ENCODE measurements around the gene ALPL. TPM values are rescaled to one million over a fixed set of nuclear protein-coding genes. Genes with fewer than 3 reads are reported as not detected.

ALPL gene
- total and polyA plus RNA-seq, 2 donors, result 0.90 to 3.8 TPM

- Histone ChIP-seq H3K4me1 (ENCODE audit: control insufficient read depth in 2 of 2, insufficient read depth in 2 of 2, low read length in 2 of 2) (no peaks in the 10 kb centered on the region), H3K27ac (ENCODE audit: low read depth in 1 of 2, low read length in 1 of 2) (no peak overlapping the region), H3K27me3 (ENCODE audit: control insufficient read depth in 2 of 2, insufficient read depth in 1 of 2, low read length in 1 of 2) (peaks cover 0 to 7% of the 10 kb centered on the region in 2 donors), H3K4me3 (ENCODE audit: low read length in 2 of 2) (no peak overlapping the region), H3K36me3 (ENCODE audit: control insufficient read depth in 2 of 2, insufficient read depth in 2 of 2, low read length in 1 of 2) (no peaks in the 10 kb centered on the region), H3K9me3 (ENCODE audit: control insufficient read depth in 2 of 2, insufficient read depth in 1 of 2, low read length in 1 of 2) (no peaks in the 10 kb centered on the region)
- WGBS, result 86% methylated on average over 10 of the region's 11 CpGs
- DNase-seq (ENCODE audit: low read depth in 6 of 9, low spot score in 9 of 9), result no peak
Observed at GRCh38 chr1:21594501-21594900, 85.3 kb downstream of the ALPL start.

GRCh38 chr1:21594935-21595897 lies 86.0 kb downstream of the ALPL start:
- Histone ChIP-seq H3K4me1 (ENCODE audit: control insufficient read depth in 2 of 2, insufficient read depth in 2 of 2, low read length in 2 of 2) (no peaks in the 10 kb centered on the region), H3K9me3 (ENCODE audit: control insufficient read depth in 2 of 2, insufficient read depth in 1 of 2, low read length in 1 of 2) (no peaks in the 10 kb centered on the region), H3K27ac (ENCODE audit: low read depth in 1 of 2, low read length in 1 of 2) (no peak overlapping the region), H3K36me3 (ENCODE audit: control insufficient read depth in 2 of 2, insufficient read depth in 2 of 2, low read length in 1 of 2) (no peaks in the 10 kb centered on the region), H3K4me3 (ENCODE audit: low read length in 2 of 2) (no peak overlapping the region), H3K27me3 (ENCODE audit: control insufficient read depth in 2 of 2, insufficient read depth in 1 of 2, low read length in 1 of 2) (peaks cover 0 to 4% of the 10 kb centered on the region in 2 donors)
- peak in 2 of 9 donors; percentile 26 to 30 for DNase-seq (ENCODE audit: low read depth in 6 of 9, low spot score in 9 of 9)
- WGBS, result 71% methylated on average over 26 of the region's 26 CpGs

DNA sequence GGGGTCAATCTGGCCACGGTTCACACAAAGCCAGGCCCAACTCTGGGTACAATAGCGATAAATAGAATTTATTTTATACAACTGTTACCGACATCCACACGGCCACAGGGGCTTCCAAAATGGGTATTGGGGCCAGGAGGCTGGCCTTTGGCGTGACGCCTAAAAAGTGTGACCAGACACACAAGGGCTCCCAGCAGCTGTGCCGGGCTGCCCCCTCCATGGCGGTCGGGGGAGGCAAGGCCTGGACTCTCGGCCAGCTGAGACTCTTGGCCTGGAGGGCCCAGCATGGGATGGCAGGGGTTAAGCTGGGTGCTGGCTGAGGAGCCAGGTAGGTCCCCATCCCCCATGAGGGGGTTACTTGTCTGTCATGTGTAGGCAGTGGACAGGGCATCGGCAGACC lies 87.0 kb downstream of the ALPL start:
- 91% methylated on average over 11 of the region's 11 CpGs for WGBS
- no peaks in the 10 kb centered on the region for H3K4me1 ChIP-seq (ENCODE audit: control insufficient read depth in 2 of 2, insufficient read depth in 2 of 2, low read length in 2 of 2)
- no peaks in the 10 kb centered on the region for H3K9me3 ChIP-seq (ENCODE audit: control insufficient read depth in 2 of 2, insufficient read depth in 1 of 2, low read length in 1 of 2)
- DNase-seq (ENCODE audit: low read depth in 6 of 9, low spot score in 9 of 9), result no peak
- H3K27me3 ChIP-seq (ENCODE audit: control insufficient read depth in 2 of 2, insufficient read depth in 1 of 2, low read length in 1 of 2), result no peaks in the 10 kb centered on the region
- no peak overlapping the region for H3K4me3 ChIP-seq (ENCODE audit: low read length in 2 of 2)
- no peak overlapping the region for H3K27ac ChIP-seq (ENCODE audit: low read depth in 1 of 2, low read length in 1 of 2)
- H3K36me3 ChIP-seq (ENCODE audit: control insufficient read depth in 2 of 2, insufficient read depth in 2 of 2, low read length in 1 of 2), result no peaks in the 10 kb centered on the region

- Histone ChIP-seq H3K36me3 (ENCODE audit: control insufficient read depth in 2 of 2, insufficient read depth in 2 of 2, low read length in 1 of 2) (no peaks in the 10 kb centered on the region), H3K4me3 (ENCODE audit: low read length in 2 of 2) (no peak overlapping the region), H3K27me3 (ENCODE audit: control insufficient read depth in 2 of 2, insufficient read depth in 1 of 2, low read length in 1 of 2) (no peaks in the 10 kb centered on the region), H3K27ac (ENCODE audit: low read depth in 1 of 2, low read length in 1 of 2) (no peak overlapping the region), H3K9me3 (ENCODE audit: control insufficient read depth in 2 of 2, insufficient read depth in 1 of 2, low read length in 1 of 2) (no peaks in the 10 kb centered on the region), H3K4me1 (ENCODE audit: control insufficient read depth in 2 of 2, insufficient read depth in 2 of 2, low read length in 2 of 2) (no peaks in the 10 kb centered on the region)
- 91% methylated on average over 2 of the region's 2 CpGs for WGBS
- no peak for DNase-seq (ENCODE audit: low read depth in 6 of 9, low spot score in 9 of 9)
Observed at GRCh38 chr1:21596628-21597027, 87.4 kb downstream of the ALPL start.

DNA sequence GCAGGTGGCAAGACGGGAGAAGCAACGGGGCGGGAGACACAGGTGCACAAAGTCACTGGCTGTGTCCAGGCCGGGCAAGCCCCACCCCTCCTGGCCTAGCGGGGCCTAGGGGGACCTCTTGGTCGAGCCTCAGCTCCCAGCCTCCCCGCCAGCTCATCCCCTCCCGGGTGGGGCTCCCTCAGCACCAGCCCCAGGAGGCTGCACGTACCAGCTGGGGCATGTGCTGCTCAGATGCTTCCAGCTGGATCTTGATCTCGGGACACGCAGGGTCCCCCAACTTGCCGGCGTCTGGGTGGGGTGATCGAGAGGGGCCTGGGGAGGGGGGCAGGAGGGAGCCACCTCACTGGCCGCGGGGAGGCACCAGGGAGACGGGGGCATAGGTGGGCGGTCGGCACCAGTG lies 88.5 kb downstream of the ALPL start:
- no peaks in the 10 kb centered on the region for H3K4me1 ChIP-seq (ENCODE audit: control insufficient read depth in 2 of 2, insufficient read depth in 2 of 2, low read length in 2 of 2)
- no peak for DNase-seq (ENCODE audit: low read depth in 6 of 9, low spot score in 9 of 9)
- WGBS, result 91% methylated on average over 19 of the region's 19 CpGs

GRCh38 chr1:21598417-21598816 lies 89.2 kb downstream of the ALPL start:
- WGBS, result 89% methylated on average over 7 of the region's 7 CpGs
- no peak overlapping the region for H3K27ac ChIP-seq (ENCODE audit: low read depth in 1 of 2, low read length in 1 of 2)
- no peaks in the 10 kb centered on the region for H3K9me3 ChIP-seq (ENCODE audit: control insufficient read depth in 2 of 2, insufficient read depth in 1 of 2, low read length in 1 of 2)
- DNase-seq (ENCODE audit: low read depth in 6 of 9, low spot score in 9 of 9), result no peak
- H3K36me3 ChIP-seq (ENCODE audit: control insufficient read depth in 2 of 2, insufficient read depth in 2 of 2, low read length in 1 of 2), result no peaks in the 10 kb centered on the region
- no peak overlapping the region for H3K4me3 ChIP-seq (ENCODE audit: low read length in 2 of 2)
- H3K27me3 ChIP-seq (ENCODE audit: control insufficient read depth in 2 of 2, insufficient read depth in 1 of 2, low read length in 1 of 2), result no peaks in the 10 kb centered on the region
- no peaks in the 10 kb centered on the region for H3K4me1 ChIP-seq (ENCODE audit: control insufficient read depth in 2 of 2, insufficient read depth in 2 of 2, low read length in 2 of 2)

More for the DNA sequence above, 88.5 kb downstream of the ALPL start:
- Histone ChIP-seq H3K4me3 (ENCODE audit: low read length in 2 of 2) (no peak overlapping the region), H3K9me3 (ENCODE audit: control insufficient read depth in 2 of 2, insufficient read depth in 1 of 2, low read length in 1 of 2) (no peaks in the 10 kb centered on the region), H3K36me3 (ENCODE audit: control insufficient read depth in 2 of 2, insufficient read depth in 2 of 2, low read length in 1 of 2) (no peaks in the 10 kb centered on the region), H3K27ac (ENCODE audit: low read depth in 1 of 2, low read length in 1 of 2) (no peak overlapping the region), H3K27me3 (ENCODE audit: control insufficient read depth in 2 of 2, insufficient read depth in 1 of 2, low read length in 1 of 2) (no peaks in the 10 kb centered on the region)

- no peaks in the 10 kb centered on the region for H3K9me3 ChIP-seq (ENCODE audit: control insufficient read depth in 2 of 2, insufficient read depth in 1 of 2, low read length in 1 of 2)
- H3K27me3 ChIP-seq (ENCODE audit: control insufficient read depth in 2 of 2, insufficient read depth in 1 of 2, low read length in 1 of 2), result no peaks in the 10 kb centered on the region
- H3K27ac ChIP-seq (ENCODE audit: low read depth in 1 of 2, low read length in 1 of 2), result no peak overlapping the region
- WGBS, result 85% methylated on average over 8 of the region's 8 CpGs
- no peak for DNase-seq (ENCODE audit: low read depth in 6 of 9, low spot score in 9 of 9)
- no peaks in the 10 kb centered on the region for H3K36me3 ChIP-seq (ENCODE audit: control insufficient read depth in 2 of 2, insufficient read depth in 2 of 2, low read length in 1 of 2)
- no peak overlapping the region for H3K4me3 ChIP-seq (ENCODE audit: low read length in 2 of 2)
- no peaks in the 10 kb centered on the region for H3K4me1 ChIP-seq (ENCODE audit: control insufficient read depth in 2 of 2, insufficient read depth in 2 of 2, low read length in 2 of 2)
Observed at GRCh38 chr1:21598904-21599303, 89.7 kb downstream of the ALPL start.

DNA sequence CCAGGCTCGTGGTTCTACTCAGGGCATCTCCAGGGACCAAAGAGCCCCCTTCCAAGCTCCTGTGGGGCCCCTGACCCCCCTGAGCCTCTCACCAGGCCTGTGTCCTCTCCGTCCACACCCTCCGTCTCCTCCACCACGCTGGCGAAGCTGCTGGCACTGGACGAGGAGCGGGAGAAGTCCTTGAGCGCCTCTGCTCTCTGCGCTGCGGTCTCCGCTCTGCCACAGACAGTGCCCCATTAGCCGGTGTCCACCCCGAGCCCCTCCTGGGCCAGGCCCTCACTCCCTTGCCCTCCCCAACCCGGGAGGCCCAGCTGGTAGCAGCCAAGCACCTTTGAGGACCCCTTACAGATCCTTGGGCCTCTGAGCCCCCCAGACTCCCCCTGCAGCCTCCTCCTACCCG lies 90.2 kb downstream of the ALPL start:
- Histone ChIP-seq H3K27ac (ENCODE audit: low read depth in 1 of 2, low read length in 1 of 2) (no peak overlapping the region), H3K36me3 (ENCODE audit: control insufficient read depth in 2 of 2, insufficient read depth in 2 of 2, low read length in 1 of 2) (no peaks in the 10 kb centered on the region), H3K9me3 (ENCODE audit: control insufficient read depth in 2 of 2, insufficient read depth in 1 of 2, low read length in 1 of 2) (no peaks in the 10 kb centered on the region), H3K27me3 (ENCODE audit: control insufficient read depth in 2 of 2, insufficient read depth in 1 of 2, low read length in 1 of 2) (no peaks in the 10 kb centered on the region), H3K4me3 (ENCODE audit: low read length in 2 of 2) (no peak overlapping the region), H3K4me1 (ENCODE audit: control insufficient read depth in 2 of 2, insufficient read depth in 2 of 2, low read length in 2 of 2) (no peaks in the 10 kb centered on the region)
- DNase-seq (ENCODE audit: low read depth in 6 of 9, low spot score in 9 of 9), result no peak
- WGBS, result 89% methylated on average over 15 of the region's 15 CpGs

DNA sequence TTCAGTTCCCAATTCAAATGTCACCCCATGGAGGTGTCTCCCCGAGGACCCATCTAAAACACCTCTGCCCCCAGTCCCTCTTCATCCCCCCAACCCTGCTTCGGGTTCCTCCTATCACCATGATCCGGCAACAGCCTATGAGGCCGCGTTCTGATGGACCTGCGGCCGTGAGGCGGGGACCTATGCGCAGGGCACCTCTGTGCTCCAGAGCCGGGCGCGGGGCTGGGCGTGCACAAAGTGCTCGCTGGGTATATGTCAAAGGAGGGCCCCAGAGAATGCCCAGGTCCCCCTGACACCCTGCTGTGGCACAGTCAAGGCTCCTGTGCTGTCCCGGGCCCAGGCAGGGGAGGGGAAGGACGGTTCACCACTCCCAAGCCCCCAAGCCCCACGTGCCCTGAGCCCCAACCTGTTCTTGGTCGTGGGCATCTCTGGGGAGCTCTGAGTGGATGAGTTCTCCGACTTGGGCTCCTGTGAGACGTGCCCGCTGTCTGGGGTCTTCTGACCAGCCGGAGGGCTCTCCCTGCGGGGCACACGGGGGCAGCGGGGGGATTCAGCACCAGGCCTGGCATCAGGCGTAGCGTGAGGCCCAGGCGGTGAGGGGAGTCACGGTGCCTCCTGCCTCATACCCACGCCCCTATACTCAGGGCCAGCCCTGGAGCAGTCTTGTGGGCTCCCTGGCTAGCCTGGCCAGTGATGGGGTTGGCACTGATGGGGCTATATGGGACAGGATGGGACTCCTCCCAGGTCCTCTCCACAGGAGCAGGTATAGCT lies 92.2 kb downstream of the ALPL start:
- H3K9me3 ChIP-seq (ENCODE audit: control insufficient read depth in 2 of 2, insufficient read depth in 1 of 2, low read length in 1 of 2), result no peaks in the 10 kb centered on the region
- WGBS, result 93% methylated on average over 30 of the region's 30 CpGs

More for the DNA sequence above, 92.2 kb downstream of the ALPL start:
- no peak overlapping the region for H3K27ac ChIP-seq (ENCODE audit: low read depth in 1 of 2, low read length in 1 of 2)
- no peaks in the 10 kb centered on the region for H3K27me3 ChIP-seq (ENCODE audit: control insufficient read depth in 2 of 2, insufficient read depth in 1 of 2, low read length in 1 of 2)
- no peaks in the 10 kb centered on the region for H3K36me3 ChIP-seq (ENCODE audit: control insufficient read depth in 2 of 2, insufficient read depth in 2 of 2, low read length in 1 of 2)
- no peak for DNase-seq (ENCODE audit: low read depth in 6 of 9, low spot score in 9 of 9)
- no peak overlapping the region for H3K4me3 ChIP-seq (ENCODE audit: low read length in 2 of 2)
- no peaks in the 10 kb centered on the region for H3K4me1 ChIP-seq (ENCODE audit: control insufficient read depth in 2 of 2, insufficient read depth in 2 of 2, low read length in 2 of 2)
